Astrocyte (in vitro differentiated cells and primary cell): ENCODE results near the gene NSL1.

Source experiments
- EZH2 ChIP-seq: IDR thresholded peaks from 2 replicates; pipeline ENCODE4 v1.6.1; 2012; ENCODE audit warnings: mild to moderate bottlenecking, low read length, inconsistent platforms; ENCODE audit not compliant: insufficient read depth
- TF ChIP-seq, protein P1 (sequence below): IDR thresholded peaks from 2 replicates; pipeline ENCODE4 v1.5.1; 2011; ENCODE audit warnings: low read depth, mild to moderate bottlenecking, inconsistent platforms, low read length, moderate library complexity; ENCODE audit not compliant: insufficient read depth

DNA sequence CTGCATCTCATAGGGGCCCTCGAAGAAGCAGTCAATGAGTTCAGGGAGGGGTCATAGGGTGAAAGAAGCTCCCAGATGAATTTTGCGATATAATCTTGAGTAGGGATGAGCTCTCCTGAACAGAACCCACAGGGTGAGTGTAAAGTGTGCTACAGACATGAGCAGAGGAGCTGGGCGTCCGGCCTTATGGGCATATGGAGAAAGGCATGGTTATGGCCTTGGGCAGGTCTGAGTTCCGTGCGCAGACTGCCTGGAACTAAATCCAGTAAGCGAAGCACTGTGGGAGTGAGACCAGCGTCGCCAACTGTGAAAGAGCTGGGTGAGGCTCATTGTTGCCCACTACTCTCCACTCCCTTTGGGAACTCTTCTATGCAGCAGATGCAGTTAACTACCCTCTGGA lies 28.7 kb downstream of the NSL1 start:
- TF ChIP-seq, protein P1, sequence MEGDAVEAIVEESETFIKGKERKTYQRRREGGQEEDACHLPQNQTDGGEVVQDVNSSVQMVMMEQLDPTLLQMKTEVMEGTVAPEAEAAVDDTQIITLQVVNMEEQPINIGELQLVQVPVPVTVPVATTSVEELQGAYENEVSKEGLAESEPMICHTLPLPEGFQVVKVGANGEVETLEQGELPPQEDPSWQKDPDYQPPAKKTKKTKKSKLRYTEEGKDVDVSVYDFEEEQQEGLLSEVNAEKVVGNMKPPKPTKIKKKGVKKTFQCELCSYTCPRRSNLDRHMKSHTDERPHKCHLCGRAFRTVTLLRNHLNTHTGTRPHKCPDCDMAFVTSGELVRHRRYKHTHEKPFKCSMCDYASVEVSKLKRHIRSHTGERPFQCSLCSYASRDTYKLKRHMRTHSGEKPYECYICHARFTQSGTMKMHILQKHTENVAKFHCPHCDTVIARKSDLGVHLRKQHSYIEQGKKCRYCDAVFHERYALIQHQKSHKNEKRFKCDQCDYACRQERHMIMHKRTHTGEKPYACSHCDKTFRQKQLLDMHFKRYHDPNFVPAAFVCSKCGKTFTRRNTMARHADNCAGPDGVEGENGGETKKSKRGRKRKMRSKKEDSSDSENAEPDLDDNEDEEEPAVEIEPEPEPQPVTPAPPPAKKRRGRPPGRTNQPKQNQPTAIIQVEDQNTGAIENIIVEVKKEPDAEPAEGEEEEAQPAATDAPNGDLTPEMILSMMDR = no peak
- no peak for TF ChIP-seq EZH2
